Measurements from ENCODE around the gene CRLF1. TPM values are rescaled to one million over a fixed set of nuclear protein-coding genes. Genes with fewer than 3 reads are reported as not detected.

CRLF1 gene
- total RNA-seq, 2 experiments from 2014 or later = 0.61 TPM; not detected in 1

- CTCF ChIA-PET = interaction anchor here (4.5 kb wide), 1 partner anchor 13 kb away, joined by 41 read pairs; the partner anchor contains the start of gene UBA52
- POLR2A ChIA-PET = no interaction called here
These were observed 20.3 kb downstream of the CRLF1 start for GRCh38 chr19:18586306-18586705.

DNA sequence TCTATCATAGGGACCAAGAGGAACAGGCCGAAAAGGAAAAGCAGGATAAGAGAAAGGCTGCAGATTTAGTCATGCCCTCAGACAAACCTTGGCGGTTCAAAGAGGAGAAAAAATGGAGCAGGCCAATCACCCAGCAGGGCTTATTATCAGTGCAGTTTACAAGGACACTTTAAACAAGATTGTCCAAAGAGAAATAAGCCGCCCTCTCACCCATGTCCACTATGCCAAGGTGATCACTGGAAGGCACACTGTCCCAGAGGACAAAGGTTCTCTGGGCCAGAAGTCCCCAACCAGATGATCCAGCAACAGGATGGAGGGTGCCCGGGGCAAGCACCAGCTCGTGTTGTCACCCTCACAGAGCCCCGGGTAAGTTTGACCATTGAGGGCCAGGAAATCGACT, 26.3 kb downstream of the CRLF1 start:
- CTCF ChIA-PET = interaction anchor here (1.0 to 1.4 kb wide), 2 partner anchors 8 to 14 kb away, joined by 3 to 4 read pairs; partner anchors contain the start of gene REX1BD

DNA sequence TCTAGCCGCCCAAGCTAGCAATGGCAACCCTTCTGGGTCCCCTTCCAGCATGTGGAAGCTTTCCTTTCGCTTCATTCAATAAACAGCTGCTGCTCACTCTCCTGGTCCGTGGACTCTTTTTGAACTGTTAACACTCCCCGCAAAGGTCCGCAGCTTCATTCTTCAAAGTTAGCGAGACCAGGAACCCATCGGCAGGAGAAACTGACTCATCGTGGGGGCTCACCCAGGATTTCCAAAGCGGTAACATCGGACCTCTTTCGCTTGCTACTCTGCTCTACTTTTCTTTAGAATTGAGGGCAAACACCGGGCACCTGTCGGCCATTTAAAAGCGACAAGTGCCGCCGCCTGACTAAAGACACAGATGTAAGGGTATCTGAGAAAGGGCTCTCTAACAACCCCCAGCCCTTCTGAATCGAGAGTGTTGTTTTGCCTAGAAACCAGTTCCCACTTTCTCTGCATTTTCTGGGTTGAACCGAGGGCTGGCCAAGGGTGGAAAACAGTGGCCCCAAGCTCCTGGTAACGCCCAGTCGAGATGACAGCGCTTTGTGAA, 29.2 kb downstream of the CRLF1 start:
- ChIA-PET POLR2A (interaction anchor here (0.5 to 1.1 kb wide), 4 partner anchors 9 to 70 kb away, joined by 3 to 7 read pairs (median 4); partner anchors contain the start of gene REX1BD), CTCF (interaction anchor here (1.1 to 1.2 kb wide), 2 partner anchors 10 to 58 kb away, joined by 4 read pairs; no protein-coding TSS in a partner anchor)

More for the DNA sequence above, 26.3 kb downstream of the CRLF1 start:
- POLR2A ChIA-PET = no interaction called here

- ChIA-PET CTCF (interaction anchor here (0.6 to 1.2 kb wide), 2 partner anchors 57 to 316 kb away, joined by 4 read pairs; no protein-coding TSS in a partner anchor), POLR2A (interaction anchor here (0.8 kb wide), 1 partner anchor 18 kb away, joined by 3 read pairs; no protein-coding TSS in a partner anchor)
These were observed 30.2 kb downstream of the CRLF1 start for GRCh38 chr19:18576383-18576782.

DNA sequence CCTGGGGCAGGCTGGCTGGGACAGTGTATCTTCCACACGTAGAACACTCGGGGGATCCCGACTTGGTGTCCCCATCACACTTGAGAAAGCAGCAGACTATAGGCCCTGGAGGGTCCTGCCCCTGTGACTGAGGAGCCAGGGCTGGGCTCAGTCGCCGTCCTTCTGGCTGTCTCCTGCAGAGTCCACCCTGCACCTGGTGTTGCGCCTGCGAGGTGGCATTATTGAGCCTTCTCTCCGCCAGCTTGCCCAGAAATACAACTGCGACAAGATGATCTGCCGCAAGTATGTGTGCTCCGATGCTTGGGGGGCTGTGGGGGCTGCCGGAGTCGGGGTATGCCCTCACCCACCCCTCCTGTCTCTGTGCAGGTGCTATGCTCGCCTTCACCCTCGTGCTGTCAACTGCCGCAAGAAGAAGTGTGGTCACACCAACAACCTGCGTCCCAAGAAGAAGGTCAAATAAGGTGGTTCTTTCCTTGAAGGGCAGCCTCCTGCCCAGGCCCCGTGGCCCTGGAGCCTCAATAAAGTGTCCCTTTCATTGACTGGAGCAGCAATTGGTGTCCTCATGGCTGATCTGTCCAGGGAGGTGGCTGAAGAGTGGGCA, 31.8 kb downstream of the CRLF1 start:
- ChIA-PET POLR2A (no interaction called here), CTCF (interaction anchor here (1.0 to 3.9 kb wide), 2 partner anchors 13 to 70 kb away, joined by 4 to 41 read pairs; partner anchors contain the start of gene REX1BD)

GRCh38 chr19:18571564-18572344, 34.8 kb downstream of the CRLF1 start, which contains the start of gene UBA52:
Gene UBA52, plus strand, starts transcription at chr19:18571857. Its CDS starts 1,444 bp downstream, at chr19:18573301.
- CTCF ChIA-PET = interaction anchor here (0.6 to 3.9 kb wide), 19 partner anchors 11 to 1494 kb away, joined by 3 to 41 read pairs (median 3); partner anchors contain the start of genes ELL and REX1BD
- POLR2A ChIA-PET = interaction anchor here (0.6 to 4.2 kb wide), 13 partner anchors 14 to 348 kb away, joined by 3 to 34 read pairs (median 6); partner anchors contain the start of genes COPE, DDX49, ELL and FKBP8

DNA sequence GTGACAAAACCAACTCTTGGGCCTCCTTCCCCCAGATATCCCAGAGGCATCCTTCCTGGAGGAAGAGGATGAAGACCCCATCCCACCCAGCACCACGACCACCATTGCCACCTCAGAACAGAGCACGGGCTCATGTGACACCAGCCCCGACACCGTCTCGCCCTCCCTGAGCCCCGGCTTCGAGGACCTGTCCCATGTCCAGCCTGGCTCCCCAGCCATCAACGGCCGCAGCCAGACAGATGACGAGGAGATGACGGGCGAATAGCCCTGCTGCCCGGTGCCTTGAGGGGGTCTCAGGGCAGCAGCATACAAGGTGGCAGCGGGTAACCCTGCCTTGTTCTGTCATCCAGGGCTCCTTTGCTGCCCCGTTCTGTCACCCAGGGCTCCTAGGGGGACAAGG, 38.2 kb downstream of the CRLF1 start:
- ChIA-PET POLR2A (interaction anchor here (0.6 to 0.7 kb wide), 2 partner anchors 9 to 151 kb away, joined by 6 to 7 read pairs; no protein-coding TSS in a partner anchor), CTCF (interaction anchor here (0.7 to 1.6 kb wide), 2 partner anchors 16 to 26 kb away, joined by 3 to 5 read pairs; no protein-coding TSS in a partner anchor)

DNA sequence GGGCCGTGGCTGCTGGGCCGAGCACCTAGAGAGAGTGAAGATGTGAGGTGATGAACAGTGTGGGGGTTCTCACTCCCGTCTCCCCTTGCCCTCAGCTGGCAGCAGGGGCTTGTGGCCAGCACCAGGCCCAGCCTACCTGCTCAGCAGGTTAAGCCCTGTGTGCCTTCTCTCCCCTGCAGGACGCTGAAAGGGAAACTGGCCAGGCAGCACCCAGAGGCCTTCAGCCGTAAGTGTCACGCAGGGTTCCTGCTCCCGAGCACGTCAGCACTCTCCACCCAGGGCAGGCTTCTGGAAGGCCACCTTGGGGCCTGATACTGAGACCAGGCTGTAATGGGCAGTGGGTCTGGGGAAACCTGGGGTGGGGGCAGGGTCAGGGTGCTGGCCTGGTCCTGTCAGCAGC, 39.6 kb downstream of the CRLF1 start:
- ChIA-PET POLR2A (no interaction called here), CTCF (interaction anchor here (0.7 to 1.6 kb wide), 3 partner anchors 27 to 285 kb away, joined by 3 to 4 read pairs (median 3); no protein-coding TSS in a partner anchor)

GRCh38 chr19:18562086-18562485, 44.5 kb downstream of the CRLF1 start:
- POLR2A ChIA-PET = no interaction called here
- CTCF ChIA-PET = interaction anchor here (1.2 kb wide), 1 partner anchor 111 kb away, joined by 3 read pairs; no protein-coding TSS in a partner anchor

DNA sequence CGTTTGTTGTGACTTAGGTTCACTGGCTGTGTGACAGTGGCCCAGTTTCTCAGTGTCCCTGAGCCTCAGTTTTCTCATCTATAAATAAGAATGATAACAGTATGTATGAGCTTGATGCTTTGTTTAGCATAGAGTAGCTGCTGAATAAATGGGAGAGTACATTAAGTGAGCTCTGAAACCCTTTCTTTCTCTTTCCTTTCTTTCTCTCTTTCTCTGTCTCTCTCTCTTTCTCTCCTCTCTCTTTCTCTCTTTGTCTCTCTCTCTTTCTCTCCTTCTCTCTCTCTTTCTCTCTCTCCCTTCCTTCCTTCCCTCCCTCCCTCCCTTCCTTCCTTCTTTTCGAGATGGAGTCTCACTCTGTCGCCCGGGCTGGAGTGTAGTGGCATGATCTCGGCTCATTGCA, 46.9 kb downstream of the CRLF1 start:
- POLR2A ChIA-PET = interaction anchor here (3.5 kb wide), 1 partner anchor 11 kb away, joined by 28 read pairs; the partner anchor contains the start of gene UBA52
- CTCF ChIA-PET = interaction anchor here (1.0 to 1.9 kb wide), 2 partner anchors 12 to 29 kb away, joined by 3 to 9 read pairs; partner anchors contain the start of genes REX1BD and UBA52

DNA sequence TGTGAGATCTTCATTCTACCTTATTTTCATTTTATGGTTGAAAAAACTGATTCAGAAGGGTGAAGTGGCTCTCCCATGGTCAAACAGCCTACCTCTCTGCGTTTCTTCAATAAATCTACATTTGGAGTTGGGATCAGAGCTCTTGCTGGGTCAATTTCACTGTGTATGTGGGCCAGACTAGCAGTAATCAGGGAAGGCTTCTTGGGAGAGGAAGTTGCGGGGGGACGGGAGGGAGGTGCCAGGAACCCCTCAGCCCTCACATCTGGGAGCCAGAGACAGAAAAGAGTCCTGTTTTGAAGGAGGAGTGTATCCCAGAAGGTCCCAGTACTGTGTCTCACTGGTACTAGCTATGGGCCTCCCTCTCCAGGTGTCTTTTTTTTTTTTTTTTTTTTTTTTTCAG, 48.0 kb downstream of the CRLF1 start:
- ChIA-PET POLR2A (interaction anchor here (0.5 to 3.5 kb wide), 6 partner anchors 12 to 49 kb away, joined by 3 to 28 read pairs (median 9); partner anchors contain the start of genes ELL and UBA52), CTCF (interaction anchor here (0.7 to 1.9 kb wide), 6 partner anchors 13 to 279 kb away, joined by 3 to 12 read pairs (median 4); partner anchors contain the start of genes REX1BD and UBA52)

- CTCF ChIA-PET = interaction anchor here (0.7 to 1.9 kb wide), 6 partner anchors 13 to 279 kb away, joined by 3 to 12 read pairs (median 4); partner anchors contain the start of gene REX1BD
These were observed 48.4 kb downstream of the CRLF1 start for GRCh38 chr19:18558202-18558555.

DNA sequence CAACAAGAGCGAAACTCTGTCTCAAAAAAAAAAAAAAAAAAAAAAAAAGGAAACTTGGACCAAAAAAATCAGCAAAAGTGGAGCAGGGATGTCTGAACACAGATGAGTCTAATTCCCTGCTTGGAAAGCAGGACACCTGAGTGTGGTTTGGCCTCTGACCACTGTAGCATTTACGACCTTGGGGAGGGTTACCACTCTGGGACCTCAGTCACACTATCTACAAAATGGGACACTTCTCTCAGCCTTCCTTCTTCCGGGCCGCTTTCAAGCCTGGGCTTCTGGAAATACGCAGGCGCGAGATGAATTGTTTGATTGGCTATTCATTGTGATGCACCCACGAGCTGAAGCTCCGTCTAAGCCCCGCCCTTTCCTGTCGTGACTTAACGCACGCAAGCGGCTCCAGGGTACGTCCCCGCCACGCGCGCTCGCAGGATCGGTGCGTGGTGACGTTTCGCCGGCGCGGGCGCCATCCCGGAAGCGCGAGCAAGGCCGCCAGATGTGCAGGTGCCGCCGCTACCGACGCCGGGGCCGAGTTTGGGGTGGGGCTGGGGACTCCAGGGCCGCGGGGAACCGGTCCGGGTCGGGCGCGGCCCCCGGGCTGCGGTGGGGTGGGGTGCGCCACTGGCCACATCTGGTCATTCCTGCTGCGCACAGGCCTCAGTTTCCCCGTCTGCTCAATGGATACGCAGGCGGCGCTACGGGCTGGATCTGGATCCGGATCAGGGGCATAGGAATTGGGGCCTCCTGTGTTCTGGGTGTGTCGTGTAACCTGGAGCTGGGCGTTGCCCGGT, 49.0 kb downstream of the CRLF1 start, which contains the start of gene KXD1:
KXD1 (plus strand) TSS at position 460 of the 791 bp plus-strand sequence. CDS start 4,187 bp downstream, outside the sequence.
- ChIA-PET CTCF (interaction anchor here (0.6 to 1.9 kb wide), 8 partner anchors 12 to 307 kb away, joined by 3 to 12 read pairs (median 4); partner anchors contain the start of gene REX1BD), POLR2A (interaction anchor here (0.8 to 3.5 kb wide), 8 partner anchors 10 to 84 kb away, joined by 3 to 28 read pairs (median 4); partner anchors contain the start of genes ELL, REX1BD and UBA52)

More at GRCh38 chr19:18558202-18558555, 48.4 kb downstream of the CRLF1 start:
- POLR2A ChIA-PET = interaction anchor here (0.5 to 3.5 kb wide), 9 partner anchors 13 to 84 kb away, joined by 3 to 28 read pairs (median 6); partner anchors contain the start of genes ELL, REX1BD and UBA52

- ChIA-PET CTCF (interaction anchor here (1.1 to 1.5 kb wide), 2 partner anchors 17 to 101 kb away, joined by 4 to 5 read pairs; no protein-coding TSS in a partner anchor), POLR2A (no interaction called here)
These were observed 55.0 kb downstream of the CRLF1 start for GRCh38 chr19:18551631-18552030.

GRCh38 chr19:18543814-18544475, 62.7 kb downstream of the CRLF1 start:
- ChIA-PET POLR2A (interaction anchor here (1.0 to 2.2 kb wide), 3 partner anchors 13 to 28 kb away, joined by 4 to 12 read pairs (median 9); partner anchors contain the start of genes ELL, KXD1 and UBA52), CTCF (interaction anchor here (0.7 to 1.6 kb wide), 6 partner anchors 22 to 282 kb away, joined by 3 to 9 read pairs (median 4); partner anchors contain the start of genes ELL, REX1BD and UBA52)
